Ishikawa (cell line): ENCODE results near the gene GAS6.

Source experiments
- CEBPB ChIP-seq: IDR thresholded peaks from 2 replicates; pipeline ENCODE4 v1.6.1; 2012
- EP300 ChIP-seq: IDR thresholded peaks from 2 replicates; pipeline ENCODE4 v1.6.1; 2012; ENCODE audit warnings: borderline replicate concordance
- MAX ChIP-seq: IDR thresholded peaks from 2 replicates; pipeline ENCODE4 v1.6.1; 2012
- RAD21 ChIP-seq: IDR thresholded peaks from 2 replicates; pipeline ENCODE4 v1.6.1; 2012; ENCODE audit warnings: low read depth
- REST ChIP-seq: IDR thresholded peaks from 2 replicates; pipeline ENCODE4 v1.6.1; 2012; ENCODE audit warnings: low read depth, mild to moderate bottlenecking
- TAF1 ChIP-seq: IDR thresholded peaks from 2 replicates; pipeline ENCODE4 v1.6.1; 2012; ENCODE audit warnings: low read depth, mild to moderate bottlenecking
- TEAD4 ChIP-seq: IDR thresholded peaks from 2 replicates; pipeline ENCODE4 v1.6.1; 2012
- USF1 ChIP-seq: IDR thresholded peaks from 2 replicates; pipeline ENCODE4 v1.6.1; 2012

- TF ChIP-seq RAD21 (no peak), EP300 (no peak), TEAD4 (peak; percentile 38; the same call in 1 of the 2 replicates), TAF1 (no peak), CEBPB (no peak), REST (no peak), USF1 (no peak), MAX (no peak)
Observed at GRCh38 chr13:113814435-113814821, 49.4 kb downstream of the GAS6 start.
